ENCODE data around the gene SEPTIN5.
"Not testable (repeated sequence)": the region's sequence is repeated elsewhere in the genome, so short reads cannot be mapped to it uniquely, and the experiment has no call there.

SEPTIN5 gene

GRCh38 chr22:19721330-19722177 lies 7.3 kb downstream of the SEPTIN5 start:
- no peak for DNase-seq

GRCh38 chr22:19722178-19722981 lies 8.1 kb downstream of the SEPTIN5 start:
- DNase-seq: no peak

GRCh38 chr22:19722982-19723231 lies 8.6 kb downstream of the SEPTIN5 start:
- DNase-seq: no peak

- no peak for DNase-seq
Observed at GRCh38 chr22:19723232-19723982, 9.1 kb downstream of the SEPTIN5 start, which contains the start of gene GP1BB. Gene GP1BB (plus strand): TSS chr22:19723539. CDS start chr22:19723570, 31 bp downstream.

- no peak for DNase-seq
Observed at GRCh38 chr22:19723983-19724827, 9.9 kb downstream of the SEPTIN5 start.

- no peak for DNase-seq
Observed at GRCh38 chr22:19724927-19725661, 10.8 kb downstream of the SEPTIN5 start.

- not testable (repeated sequence) for DNase-seq
Observed at GRCh38 chr22:19726064-19726788, 11.9 kb downstream of the SEPTIN5 start.

DNA sequence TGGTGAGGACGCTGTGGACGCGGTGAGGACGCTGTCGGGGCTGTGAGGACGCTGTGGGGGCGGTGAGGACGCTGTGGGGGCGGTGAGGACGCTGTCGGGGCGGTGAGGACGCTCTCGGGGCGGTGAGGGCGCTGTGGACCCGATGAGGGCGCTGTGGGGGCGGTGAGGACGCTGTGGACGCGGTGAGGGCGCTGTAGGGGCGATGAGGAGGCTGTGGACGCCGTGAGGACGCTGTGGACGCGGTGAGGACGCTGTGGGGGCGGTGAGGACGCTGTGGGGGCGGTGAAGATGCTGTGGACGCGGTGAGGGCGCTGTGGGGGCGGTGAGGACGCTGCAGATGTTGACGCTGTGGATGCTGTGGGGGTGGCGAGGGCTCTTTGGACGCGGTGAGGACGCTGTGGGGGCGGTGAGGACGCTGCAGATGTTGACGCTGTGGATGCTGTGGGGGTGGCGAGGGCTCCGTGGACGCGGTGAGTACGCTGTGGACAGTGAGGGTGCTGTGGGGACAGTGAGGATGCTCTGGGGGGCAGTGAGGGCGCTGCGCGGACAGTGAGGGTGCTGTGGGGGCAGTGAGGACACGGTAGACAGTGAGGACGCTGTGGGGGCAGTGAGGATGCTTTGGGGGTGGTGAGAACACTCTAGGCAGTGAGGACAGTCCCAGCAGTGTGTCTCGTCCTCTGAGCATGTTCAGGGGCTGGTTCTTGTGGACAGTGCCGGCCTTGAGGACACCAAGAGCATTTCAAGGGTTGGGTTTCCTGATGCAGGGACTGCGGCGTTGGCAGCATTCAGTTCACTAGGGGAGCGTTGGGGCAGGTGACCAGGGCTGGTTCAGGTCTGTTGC lies 13.2 kb downstream of the SEPTIN5 start:
- DNase-seq: no peak

DNA sequence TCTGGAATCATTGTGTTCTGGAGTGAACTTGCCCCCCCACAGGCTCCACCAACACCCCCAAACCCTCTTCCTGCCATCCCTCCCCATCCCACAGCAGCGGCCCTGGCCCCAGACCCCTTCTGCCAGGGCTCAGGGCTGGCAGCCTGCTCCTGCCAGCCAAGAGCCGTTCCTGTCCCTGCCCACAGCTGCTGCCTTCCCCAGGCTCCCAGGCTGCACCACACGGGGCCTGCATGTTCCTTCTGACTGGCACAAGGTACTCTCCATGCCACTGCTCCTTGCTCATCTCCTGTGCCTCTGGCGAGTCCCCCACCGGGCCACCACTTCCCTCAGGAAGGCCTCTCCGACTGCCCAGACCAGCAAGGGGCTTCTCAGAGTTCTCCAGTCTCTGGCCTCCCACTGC lies 14.0 kb downstream of the SEPTIN5 start:
- DNase-seq: no peak

GRCh38 chr22:19728836-19729235 lies 14.5 kb downstream of the SEPTIN5 start:
- DNase-seq: no peak

- DNase-seq: no peak
Observed at GRCh38 chr22:19729507-19729906, 15.2 kb downstream of the SEPTIN5 start.

- DNase-seq: no peak
Observed at GRCh38 chr22:19730198-19730597, 15.9 kb downstream of the SEPTIN5 start.

GRCh38 chr22:19730655-19731360 lies 16.5 kb downstream of the SEPTIN5 start:
- peak; percentile 54 for DNase-seq

DNA sequence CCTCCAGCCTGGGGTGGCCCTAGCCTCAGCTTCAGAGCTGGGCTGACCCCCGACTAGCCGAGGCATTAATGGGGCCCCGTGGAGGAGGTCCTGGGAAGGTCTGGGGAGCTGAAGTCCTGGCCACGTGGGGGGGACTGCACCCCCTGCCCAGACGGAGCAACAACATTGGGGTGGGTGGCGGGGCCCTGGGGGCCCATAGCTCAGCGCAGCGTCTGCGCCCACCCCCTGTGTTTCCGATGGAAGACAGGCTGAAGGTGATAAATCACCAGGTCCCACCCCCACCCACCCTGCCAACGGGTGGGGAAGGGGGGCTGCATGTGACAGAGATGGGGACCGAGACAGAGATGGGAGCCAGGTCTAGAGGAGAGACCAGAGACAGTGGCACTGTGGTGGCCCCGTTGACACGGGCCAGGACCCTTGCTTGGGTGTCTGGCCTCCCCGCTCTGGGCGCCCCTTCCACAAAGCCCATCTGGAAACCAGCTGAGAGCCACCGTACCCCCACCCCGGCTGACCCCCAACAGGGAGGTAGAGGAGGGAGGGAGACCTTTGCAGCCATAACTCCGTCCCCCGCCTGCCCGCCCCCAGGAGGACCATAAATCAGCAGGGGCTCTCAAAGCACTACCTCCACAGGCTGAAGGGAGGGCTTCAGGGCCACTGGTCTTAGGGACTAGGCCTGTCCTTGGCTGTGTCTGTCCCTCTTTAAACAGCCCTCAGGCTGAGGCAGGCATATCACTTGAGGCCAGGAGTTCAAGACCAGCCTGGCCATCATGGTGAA lies 17.2 kb downstream of the SEPTIN5 start:
- DNase-seq: no peak

GRCh38 chr22:19732403-19733113 lies 18.3 kb downstream of the SEPTIN5 start:
- DNase-seq: no peak

DNA sequence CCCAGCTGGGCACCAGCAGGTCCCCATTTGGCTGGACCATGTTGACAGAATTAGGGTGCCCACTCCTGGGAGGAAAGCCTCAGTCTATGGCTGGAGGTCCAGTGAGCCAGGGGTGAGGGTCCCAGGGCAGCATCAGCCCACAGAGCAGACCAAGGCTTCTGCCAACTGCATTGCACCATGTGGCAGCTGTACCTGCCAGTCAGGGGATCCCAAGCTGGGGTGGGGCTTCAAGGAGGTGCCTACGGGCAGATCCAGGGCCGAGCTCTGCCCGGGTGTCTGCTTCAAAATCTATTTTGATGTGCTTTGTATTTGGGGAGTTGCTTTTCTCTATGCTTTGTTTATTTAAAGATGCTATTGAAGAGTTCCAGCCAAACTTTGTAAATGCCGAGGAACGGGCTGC lies 19.5 kb downstream of the SEPTIN5 start:
- DNase-seq: no peak

GRCh38 chr22:19734163-19734562 lies 19.9 kb downstream of the SEPTIN5 start:
- DNase-seq: no peak

- DNase-seq: no peak
Observed at GRCh38 chr22:19734837-19735382, 20.6 kb downstream of the SEPTIN5 start.

Data from DMS153 (cell line).